WTC11 (cell line): ENCODE data around the gene CDH9. TPM values are rescaled to one million over a fixed set of nuclear protein-coding genes. Genes with fewer than 3 reads are reported as not detected.

ENCODE experiments used
- ATAC-seq: fragments of 200-7000 bp; cut with Tn5 transposase; 2 replicates; pipeline ENCODE4 v1.10.0; 2021; ENCODE audit warnings: mild to moderate bottlenecking, moderate library complexity
- CTCF ChIA-PET: fragments of 300-600 bp; sonication (Branson Sonifier 250); formaldehyde crosslinking; loops from one replicate; lab custom pipeline; 2021; ENCODE audit warnings: antibody characterized with exemption; lab: Charles Lee
- POLR2A ChIA-PET: fragments of 350-600 bp; sonication (Branson Sonifier 250); formaldehyde crosslinking; loops from one replicate; lab custom pipeline; 2021; ENCODE audit warnings: antibody characterized with exemption; lab: Charles Lee
- DNase-seq: peaks from one replicate; pipeline ENCODE4 v3.0.0; 2021; ENCODE audit warnings: low spot score
- H3K27ac Mint-ChIP-seq: 2 replicates; pipeline ENCODE4 v1.8.0; 2021; ENCODE audit warnings: mixed read lengths
- H3K27me3 Mint-ChIP-seq: 2 replicates; pipeline ENCODE4 v1.8.0; 2021; ENCODE audit warnings: low read depth, mild to moderate bottlenecking, moderate library complexity, mixed read lengths
- H3K36me3 Mint-ChIP-seq: 2 replicates; pipeline ENCODE4 v1.8.0; 2021; ENCODE audit warnings: mixed read lengths
- H3K4me1 Mint-ChIP-seq: 2 replicates; pipeline ENCODE4 v1.8.0; 2022; ENCODE audit warnings: mixed read lengths
- H3K4me3 Mint-ChIP-seq: 2 replicates; pipeline ENCODE4 v1.8.0; 2021; ENCODE audit warnings: mild to moderate bottlenecking, moderate library complexity, mixed read lengths
- H3K9me3 Mint-ChIP-seq: 2 replicates; pipeline ENCODE4 v1.8.0; 2021; ENCODE audit warnings: mixed read lengths
- AFF4 ChIP-seq: sonication (generic); formaldehyde crosslinking; IDR thresholded peaks from 2 replicates; pipeline ENCODE4 v1.8.1; 2023; ENCODE audit warnings: mild to moderate bottlenecking, missing genetic modification reagents, borderline replicate concordance
- ATF3 ChIP-seq: sonication (generic); formaldehyde crosslinking; conservative IDR thresholded peaks from 2 replicates; pipeline ENCODE4 v1.8.1; 2022; ENCODE audit warnings: mild to moderate bottlenecking, missing genetic modification reagents
- ETV6 ChIP-seq: sonication (generic); formaldehyde crosslinking; IDR thresholded peaks from 2 replicates; pipeline ENCODE4 v1.8.1; 2022; ENCODE audit warnings: mild to moderate bottlenecking, missing genetic modification reagents
- FOXK1 ChIP-seq: sonication (generic); formaldehyde crosslinking; IDR thresholded peaks from 2 replicates; pipeline ENCODE4 v1.8.0; 2022; ENCODE audit warnings: mild to moderate bottlenecking, moderate library complexity, missing genetic modification reagents
- FOXP4 ChIP-seq: sonication (generic); formaldehyde crosslinking; IDR thresholded peaks from 2 replicates; pipeline ENCODE4 v1.8.0; 2022; ENCODE audit warnings: mild to moderate bottlenecking, missing genetic modification reagents
- MAX ChIP-seq: sonication (generic); formaldehyde crosslinking; IDR thresholded peaks from 2 replicates; pipeline ENCODE4 v1.8.0; 2022; ENCODE audit warnings: mild to moderate bottlenecking, missing genetic modification reagents
- PRDM15 ChIP-seq: sonication (generic); formaldehyde crosslinking; IDR thresholded peaks from 2 replicates; pipeline ENCODE4 v1.8.0; 2022; ENCODE audit warnings: missing genetic modification reagents
- RORB ChIP-seq: fragments of 250-450 bp; sonication (Bioruptor Pico); IDR thresholded peaks from 2 replicates; pipeline ENCODE4 v1.9.0; 2021; ENCODE audit warnings: mild to moderate bottlenecking
- SMAD3 ChIP-seq: sonication (generic); formaldehyde crosslinking; IDR thresholded peaks from 2 replicates; pipeline ENCODE4 v1.8.0; 2022; ENCODE audit warnings: missing genetic modification reagents, mild to moderate bottlenecking, borderline replicate concordance
- SOX15 ChIP-seq: fragments of 250-450 bp; sonication (Bioruptor Pico); IDR thresholded peaks from 2 replicates; pipeline ENCODE4 v1.9.0; 2021; ENCODE audit warnings: mild to moderate bottlenecking
- TCF7 ChIP-seq: sonication (generic); formaldehyde crosslinking; IDR thresholded peaks from 2 replicates; pipeline ENCODE4 v1.8.0; 2022; ENCODE audit warnings: mild to moderate bottlenecking, low read depth, missing genetic modification reagents, moderate library complexity
- USF1 ChIP-seq: sonication (generic); formaldehyde crosslinking; IDR thresholded peaks from 2 replicates; pipeline ENCODE4 v1.8.0; 2022; ENCODE audit warnings: mild to moderate bottlenecking, missing genetic modification reagents
- ZBTB43 ChIP-seq: sonication (generic); formaldehyde crosslinking; IDR thresholded peaks from 2 replicates; pipeline ENCODE4 v1.8.1; 2023; ENCODE audit warnings: mild to moderate bottlenecking, missing genetic modification reagents
- ZNF219 ChIP-seq: sonication (generic); formaldehyde crosslinking; IDR thresholded peaks from 2 replicates; pipeline ENCODE4 v1.8.0; 2023; ENCODE audit warnings: missing genetic modification reagents, mild to moderate bottlenecking, borderline replicate concordance
- ZNF232 ChIP-seq: sonication (generic); formaldehyde crosslinking; IDR thresholded peaks from 2 replicates; pipeline ENCODE4 v1.8.0; 2022; ENCODE audit warnings: mild to moderate bottlenecking, missing genetic modification reagents
- ZNF396 ChIP-seq: fragments of 250-450 bp; sonication (Bioruptor Pico); IDR thresholded peaks from 2 replicates; pipeline ENCODE4 v1.8.0; 2021; ENCODE audit warnings: mild to moderate bottlenecking, moderate library complexity, borderline replicate concordance
- ZNF416 ChIP-seq: fragments of 250-450 bp; sonication (Bioruptor Pico); IDR thresholded peaks from 2 replicates; pipeline ENCODE4 v1.9.0; 2021; ENCODE audit warnings: mild to moderate bottlenecking, inconsistent platforms
- ZNF425 ChIP-seq: fragments of 250-450 bp; sonication (Bioruptor Pico); conservative IDR thresholded peaks from 2 replicates; pipeline ENCODE4 v1.9.0; 2021; ENCODE audit warnings: mild to moderate bottlenecking
- total RNA-seq: library from RNA; stranded (reverse); gene quantifications from 3 replicates; pipeline ENCODE4 v1.2.3, GENCODE V29; 2021

CDH9 gene
- total RNA-seq, 1 experiment from 2014 or later: 0.48 TPM

- ChIA-PET CTCF (no interaction called here), POLR2A (no interaction called here)
- Mint-ChIP-seq H3K27me3 (no peaks in the 10 kb centered on the region), H3K9me3 (peaks cover 13% of the 10 kb centered on the region), H3K27ac (no peak overlapping the region), H3K4me1 (no peaks in the 10 kb centered on the region), H3K4me3 (no peak overlapping the region), H3K36me3 (no peaks in the 10 kb centered on the region)
- no peak for ATAC-seq
- no peak for DNase-seq
- no peak for TF ChIP-seq ZBTB43 (CRISPR knock-in tag)
- no peak for TF ChIP-seq USF1 (CRISPR knock-in tag)
- TF ChIP-seq AFF4 (CRISPR knock-in tag): no peak
- TF ChIP-seq ETV6 (CRISPR knock-in tag): no peak
- no peak for TF ChIP-seq ZNF232 (CRISPR knock-in tag)
- no peak for TF ChIP-seq TCF7 (CRISPR knock-in tag)
- no peak for TF ChIP-seq FOXK1 (CRISPR knock-in tag)
- TF ChIP-seq SMAD3 (CRISPR knock-in tag): no peak
- no peak for TF ChIP-seq PRDM15 (CRISPR knock-in tag)
- no peak for TF ChIP-seq FOXP4
- TF ChIP-seq ZNF416 (CRISPR knock-in tag): no peak
Measured at GRCh38 chr5:27011274-27011673, 27.1 kb downstream of the CDH9 start.

GRCh38 chr5:27010646-27011045 lies 27.7 kb downstream of the CDH9 start:
- no peak overlapping the region for H3K27ac Mint-ChIP-seq
- H3K9me3 Mint-ChIP-seq: peaks cover 13% of the 10 kb centered on the region
- CTCF ChIA-PET: no interaction called here
- ATAC-seq (no peak), DNase-seq (no peak)
- H3K4me1 Mint-ChIP-seq: no peaks in the 10 kb centered on the region
- POLR2A ChIA-PET: no interaction called here
- H3K4me3 Mint-ChIP-seq: no peak overlapping the region
- no peaks in the 10 kb centered on the region for H3K27me3 Mint-ChIP-seq
- H3K36me3 Mint-ChIP-seq: no peaks in the 10 kb centered on the region
- no peak for TF ChIP-seq SOX15 (CRISPR knock-in tag)
- no peak for TF ChIP-seq ZNF396 (CRISPR knock-in tag)
- no peak for TF ChIP-seq TCF7 (CRISPR knock-in tag)
- TF ChIP-seq ZNF219 (CRISPR knock-in tag): no peak
- no peak for TF ChIP-seq ATF3 (CRISPR knock-in tag)
- TF ChIP-seq MAX (CRISPR knock-in tag): no peak
- no peak for TF ChIP-seq RORB (CRISPR knock-in tag)
- TF ChIP-seq USF1 (CRISPR knock-in tag): no peak
- TF ChIP-seq SMAD3 (CRISPR knock-in tag): no peak
- no peak for TF ChIP-seq ZNF425 (CRISPR knock-in tag)
